GM23248 (cell line): ENCODE data around the gene PEAK1. TPM values are rescaled to one million over a fixed set of nuclear protein-coding genes. Genes with fewer than 3 reads are reported as not detected.

Experiments used
- DNase-seq: peaks from one replicate; pipeline ENCODE4 v3.0.0-alpha.2; 2015
- H2AFZ ChIP-seq: fragments of 200-600 bp; sonication (generic); 2 replicates; pipeline ENCODE4 v1.6.1; 2016; ENCODE audit warnings: antibody characterized with exemption
- H3F3A ChIP-seq: fragments of 200-600 bp; sonication (generic); 2 replicates; pipeline ENCODE4 v1.6.1; 2016; ENCODE audit warnings: mild to moderate bottlenecking, antibody characterized with exemption, mixed run types; ENCODE audit not compliant: insufficient read depth
- H3K27ac ChIP-seq: fragments of 200-600 bp; sonication (generic); 2 replicates; pipeline ENCODE4 v1.5.1; 2016; ENCODE audit warnings: mild to moderate bottlenecking
- H3K27me3 ChIP-seq: fragments of 200-600 bp; sonication (generic); replicated peaks from 2 replicates; pipeline ENCODE4 v1.6.1; 2016; ENCODE audit warnings: mild to moderate bottlenecking; ENCODE audit not compliant: insufficient read depth
- H3K36me3 ChIP-seq: fragments of 200-600 bp; sonication (generic); 2 replicates; pipeline ENCODE4 v1.6.1; 2016; ENCODE audit warnings: low read depth, mild to moderate bottlenecking
- H3K4me1 ChIP-seq: fragments of 200-600 bp; sonication (generic); 2 replicates; pipeline ENCODE4 v1.6.1; 2016; ENCODE audit warnings: mild to moderate bottlenecking; ENCODE audit not compliant: insufficient read depth
- H3K4me2 ChIP-seq: fragments of 200-600 bp; sonication (generic); one replicate; pipeline ENCODE4 v1.6.1; 2016; ENCODE audit warnings: mild to moderate bottlenecking; ENCODE audit not compliant: unreplicated experiment
- H3K4me3 ChIP-seq: fragments of 200-600 bp; sonication (generic); 2 replicates; pipeline ENCODE4 v1.5.1; 2016; ENCODE audit warnings: mild to moderate bottlenecking
- H3K79me2 ChIP-seq: fragments of 200-600 bp; sonication (generic); 2 replicates; pipeline ENCODE4 v1.6.1; 2016; ENCODE audit warnings: mild to moderate bottlenecking; ENCODE audit not compliant: insufficient read depth
- H3K9ac ChIP-seq: fragments of 200-600 bp; sonication (generic); 2 replicates; pipeline ENCODE4 v1.6.1; 2016; ENCODE audit warnings: mild to moderate bottlenecking
- H3K9me2 ChIP-seq: fragments of 200-600 bp; sonication (generic); 2 replicates; pipeline ENCODE4 v1.6.1; 2016; ENCODE audit warnings: mixed run types, mild to moderate bottlenecking, moderate library complexity; ENCODE audit not compliant: insufficient read depth
- H3K9me3 ChIP-seq: fragments of 200-600 bp; sonication (generic); one replicate; pipeline ENCODE4 v1.6.1; 2017; ENCODE audit warnings: low read depth
- H4K20me1 ChIP-seq: fragments of 200-600 bp; sonication (generic); 2 replicates; pipeline ENCODE4 v1.6.0; 2016; ENCODE audit not compliant: insufficient read depth
- EZH2 ChIP-seq: fragments of 200-600 bp; sonication (generic); IDR thresholded peaks from 2 replicates; pipeline ENCODE4 v1.6.1; 2018; ENCODE audit warnings: antibody characterized with exemption, mild to moderate bottlenecking; ENCODE audit not compliant: insufficient read depth, poor library complexity, severe bottlenecking
- EZH2phosphoT487 ChIP-seq: fragments of 200-600 bp; sonication (generic); IDR thresholded peaks from 2 replicates; pipeline ENCODE4 v1.6.1; 2018; ENCODE audit warnings: antibody characterized with exemption, moderate library complexity, mild to moderate bottlenecking, low read depth; ENCODE audit not compliant: insufficient read depth
- WGBS, 2 experiments: methylation state at CpG; one replicate each; pipeline ENCODE4 v1.1.6; 2015 to 2017; ENCODE audit warnings: low lambda C conversion rate in 2 of 2, low coverage in 1 of 2; ENCODE audit errors: missing lambda C conversion rate in 2 of 2; 5-methylcytosine and 5-hydroxymethylcytosine counted together
- in situ Hi-C: fragments of 300-500 bp; cut with MboI; formaldehyde crosslinking; loops from 2 replicates; pipeline ENCODE4 v1.15.0; 2020
- polyA plus RNA-seq: library from polyadenylated mRNA; unstranded; fragments of >200 nt; fragmentation: Nextera tagmentation; extraction: Ambion mirVana; gene quantifications from 2 replicates; pipeline ENCODE4 v1.2.1, GENCODE V29; 2016
- total RNA-seq: library from RNA; depleted of rRNA; stranded (reverse); fragments of >200 nt; shearing (Covaris generic); gene quantifications from 2 replicates; pipeline ENCODE4 v1.2.3, GENCODE V29; 2014

PEAK1 gene
- total and polyA plus RNA-seq, 2 experiments from 2014 or later = 22.4 to 74.5 TPM

- no peak for DNase-seq
- in situ Hi-C loops = no loop called here
- Histone ChIP-seq H3K9ac (no peak overlapping the region), H4K20me1 (no peaks in the 10 kb centered on the region; the same call in none of the 2 replicates), H3K4me1 (peaks cover 20% of the 10 kb centered on the region), H2AFZ (no peak overlapping the region), H3K27me3 (no peaks in the 10 kb centered on the region), H3K9me2 (no peaks in the 10 kb centered on the region), H3K27ac (no peak overlapping the region), H3K79me2 (peaks cover 42% of the 10 kb centered on the region; the same call in 1 of the 2 replicates), H3K4me3 (no peak overlapping the region), H3F3A (no peaks in the 10 kb centered on the region), H3K4me2 (no peak overlapping the region), H3K36me3 (peaks cover 14% of the 10 kb centered on the region), H3K9me3 (no peaks in the 10 kb centered on the region)
- WGBS, 2 experiments = 98 to 99% methylated on average over 2 of the region's 2 CpGs
- TF ChIP-seq EZH2 = no peak
- TF ChIP-seq EZH2phosphoT487 = no peak
Measured at GRCh38 chr15:77243135-77243534, 176.8 kb downstream of the PEAK1 start.

DNA sequence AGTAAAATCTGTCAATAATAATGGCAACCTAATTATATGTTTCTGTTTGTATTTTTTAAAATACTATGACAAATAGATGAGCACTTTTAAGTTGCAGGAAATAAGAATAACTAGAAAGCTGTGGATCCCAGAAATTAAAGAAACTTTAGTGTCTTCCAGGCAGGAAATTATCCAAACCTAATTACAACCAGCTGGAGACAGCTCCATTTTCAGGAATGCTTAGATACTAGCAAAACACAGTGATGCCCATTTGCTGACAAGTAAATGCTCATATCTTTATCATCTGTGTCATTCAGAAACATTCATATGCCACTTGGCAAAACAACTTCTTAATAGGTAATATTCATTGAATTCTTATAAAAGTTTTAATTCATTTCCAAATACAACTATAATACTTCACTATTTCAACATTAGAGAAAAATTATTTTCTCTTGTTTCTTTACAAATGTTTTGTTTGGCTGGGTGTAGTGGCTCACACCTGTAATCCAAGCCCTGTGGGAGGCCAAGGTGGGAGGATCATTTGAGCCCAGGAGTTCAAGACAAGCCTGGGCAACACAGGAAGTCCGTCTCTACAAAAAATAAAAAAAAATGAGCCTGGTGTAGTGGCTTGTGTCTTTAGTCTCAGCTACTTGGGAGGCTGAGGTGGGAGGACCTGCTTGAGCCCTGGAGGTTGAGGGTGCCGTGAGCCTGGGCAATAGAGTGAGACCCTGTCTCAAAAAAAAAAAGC is 179.9 kb downstream of the PEAK1 start:
- H3K4me3 ChIP-seq = no peak overlapping the region
- H4K20me1 ChIP-seq = no peaks in the 10 kb centered on the region; the same call in none of the 2 replicates
- peaks cover 37% of the 10 kb centered on the region; the same call in 1 of the 2 replicates for H3K79me2 ChIP-seq
- no peak overlapping the region for H3K4me2 ChIP-seq
- H3K27ac ChIP-seq = peak overlapping the region; percentile 20; the same call in 1 of the 2 replicates
- DNase-seq = peak; percentile 42
- peaks cover 10% of the 10 kb centered on the region for H3K4me1 ChIP-seq
- H3K9me3 ChIP-seq = no peaks in the 10 kb centered on the region
- in situ Hi-C loops = no loop called here
- H2AFZ ChIP-seq = no peak overlapping the region
- 54 to 57% methylated on average over 2 of the region's 2 CpGs for WGBS, 2 experiments
- H3K27me3 ChIP-seq = no peaks in the 10 kb centered on the region
- no peaks in the 10 kb centered on the region for H3K9me2 ChIP-seq
- TF ChIP-seq EZH2 (no peak), EZH2phosphoT487 (no peak)
- H3F3A ChIP-seq = no peaks in the 10 kb centered on the region
- no peak overlapping the region for H3K9ac ChIP-seq
- peaks cover 23% of the 10 kb centered on the region; the same call in 1 of the 2 replicates for H3K36me3 ChIP-seq

- 79 to 83% methylated on average over 2 of the region's 2 CpGs for WGBS, 2 experiments
- no peak overlapping the region for H3K4me3 ChIP-seq
- no peaks in the 10 kb centered on the region for H3K9me3 ChIP-seq
- no peaks in the 10 kb centered on the region for H3K9me2 ChIP-seq
- in situ Hi-C loops = no loop called here
- H3K4me1 ChIP-seq = peaks cover 10% of the 10 kb centered on the region
- no peak overlapping the region for H3K4me2 ChIP-seq
- no peaks in the 10 kb centered on the region for H3F3A ChIP-seq
- no peaks in the 10 kb centered on the region; the same call in 1 of the 2 replicates for H4K20me1 ChIP-seq
- H3K27ac ChIP-seq = no peak overlapping the region
- no peaks in the 10 kb centered on the region for H3K27me3 ChIP-seq
- H2AFZ ChIP-seq = no peak overlapping the region
- no peak for TF ChIP-seq EZH2phosphoT487
- no peak for TF ChIP-seq EZH2
- H3K36me3 ChIP-seq = peaks cover 18% of the 10 kb centered on the region; the same call in 1 of the 2 replicates
- no peak overlapping the region for H3K9ac ChIP-seq
- peaks cover 11% of the 10 kb centered on the region; the same call in 1 of the 2 replicates for H3K79me2 ChIP-seq
- DNase-seq = no peak
Measured at GRCh38 chr15:77235566-77235965, 184.3 kb downstream of the PEAK1 start.

DNA sequence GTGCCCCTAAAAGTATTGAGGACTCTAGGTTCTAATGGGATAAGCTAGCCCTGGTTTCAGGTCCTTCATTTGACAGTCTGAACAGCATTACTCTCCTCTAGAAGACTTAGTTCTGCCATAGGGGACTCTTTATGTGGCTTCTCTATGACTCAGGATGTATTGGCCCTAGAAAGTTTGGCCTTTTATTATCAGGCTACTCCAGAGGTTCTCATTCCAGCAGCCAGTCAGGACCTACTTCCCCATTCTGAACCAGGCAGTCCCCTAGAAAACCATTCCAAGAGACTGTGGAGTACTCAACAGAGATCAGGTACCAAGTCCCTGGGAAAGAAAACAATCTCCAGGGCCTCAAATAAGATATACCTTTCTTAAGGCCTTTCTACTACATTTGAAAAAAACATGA is 191.1 kb downstream of the PEAK1 start:
- H3K9ac ChIP-seq = no peak overlapping the region
- peaks cover 11% of the 10 kb centered on the region for H3K4me1 ChIP-seq
- H3K27me3 ChIP-seq = no peaks in the 10 kb centered on the region
- TF ChIP-seq EZH2phosphoT487 (no peak), EZH2 (no peak)
- in situ Hi-C loops = no loop called here
- no peak overlapping the region for H3K4me3 ChIP-seq
- no peak for DNase-seq
- H4K20me1 ChIP-seq = no peaks in the 10 kb centered on the region
- H2AFZ ChIP-seq = no peak overlapping the region
- no peaks in the 10 kb centered on the region for H3F3A ChIP-seq
- H3K9me2 ChIP-seq = no peaks in the 10 kb centered on the region
- H3K4me2 ChIP-seq = no peak overlapping the region
- no peak overlapping the region for H3K27ac ChIP-seq
- H3K9me3 ChIP-seq = no peaks in the 10 kb centered on the region
- H3K36me3 ChIP-seq = no peaks in the 10 kb centered on the region
- no peaks in the 10 kb centered on the region; the same call in 1 of the 2 replicates for H3K79me2 ChIP-seq
